Endodermal cell (in vitro differentiated cells): Measurements from ENCODE around the gene TSC22D2. TPM values are rescaled to one million over a fixed set of nuclear protein-coding genes. Genes with fewer than 3 reads are reported as not detected.

ENCODE experiments used
- DNase-seq: peaks from one replicate; pipeline ENCODE4 v3.0.0-alpha.2; 2017
- H3K27ac ChIP-seq: 2 replicates; pipeline ENCODE4 v1.5.1; 2013; ENCODE audit warnings: mild to moderate bottlenecking, low read depth, low read length, moderate library complexity
- H3K27me3 ChIP-seq: 2 replicates; pipeline ENCODE4 v1.6.1; 2013; ENCODE audit warnings: mild to moderate bottlenecking, low read length, moderate library complexity; ENCODE audit not compliant: insufficient read depth, control insufficient read depth, poor library complexity, severe bottlenecking
- H3K36me3 ChIP-seq: 2 replicates; pipeline ENCODE4 v1.7.0; 2013; ENCODE audit warnings: mild to moderate bottlenecking, low read length, moderate library complexity; ENCODE audit not compliant: control insufficient read depth, insufficient read depth
- H3K4me1 ChIP-seq: one replicate; pipeline ENCODE4 v1.7.0; 2013; ENCODE audit warnings: low read length; ENCODE audit not compliant: control insufficient read depth, insufficient read depth
- H3K4me3 ChIP-seq: 2 replicates; pipeline ENCODE4 v1.5.1; 2013; ENCODE audit warnings: mild to moderate bottlenecking, low read length, moderate library complexity
- H3K9ac ChIP-seq: 2 replicates; pipeline ENCODE4 v1.6.1; 2013; ENCODE audit warnings: mild to moderate bottlenecking, low read length, moderate library complexity; ENCODE audit not compliant: poor library complexity, severe bottlenecking; ENCODE audit errors: extremely low read depth
- H3K9me3 ChIP-seq: 2 replicates; pipeline ENCODE4 v1.6.1; 2013; ENCODE audit warnings: mild to moderate bottlenecking, low read length, moderate library complexity; ENCODE audit not compliant: control insufficient read depth
- H3K27ac Mint-ChIP-seq: 2 replicates; pipeline ENCODE4 v1.8.0; 2020; ENCODE audit warnings: mixed read lengths
- H3K27me3 Mint-ChIP-seq: 2 replicates; pipeline ENCODE4 v1.8.0; 2021; ENCODE audit warnings: mild to moderate bottlenecking, mixed read lengths; ENCODE audit not compliant: insufficient read depth
- H3K36me3 Mint-ChIP-seq: 2 replicates; pipeline ENCODE4 v1.8.0; 2020; ENCODE audit warnings: low read depth, mixed read lengths
- H3K4me1 Mint-ChIP-seq: 2 replicates; pipeline ENCODE4 v1.8.0; 2020; ENCODE audit warnings: mixed read lengths
- H3K4me3 Mint-ChIP-seq: 2 replicates; pipeline ENCODE4 v1.8.0; 2020; ENCODE audit warnings: mild to moderate bottlenecking, moderate library complexity, mixed read lengths
- H3K9me3 Mint-ChIP-seq: 2 replicates; pipeline ENCODE4 v1.8.0; 2020; ENCODE audit warnings: mild to moderate bottlenecking, mixed read lengths
- WGBS, 2 experiments: methylation state at CpG; one replicate each; pipeline versions ENCODE4 v1.1.5 to v1.1.7; 2013; ENCODE audit warnings: missing lambda C conversion rate in 2 of 2, mixed read lengths in 1 of 2; ENCODE audit not compliant: insufficient coverage in 1 of 2, insufficient read length in 1 of 2; 5-methylcytosine and 5-hydroxymethylcytosine counted together
- total RNA-seq, 2 donors: library from RNA; stranded (reverse); fragmentation: NEBNext Ultra II Directional in 1 of 2; extraction: Animal tissue kit (Norgen Biotek cat#: 25700) in 1 of 2; gene quantifications; 2 replicates in 1 of 2; 3 replicates in 1 of 2; pipeline ENCODE4 v1.2.1, GENCODE V29; 2021
- TF ChIP-seq, protein P1 (sequence below): fragments of 200-600 bp; sonication (generic); conservative IDR thresholded peaks from 2 replicates; pipeline ENCODE4 v1.5.0; 2021; ENCODE audit warnings: antibody characterized with exemption, mild to moderate bottlenecking

Gene TSC22D2
- total RNA-seq, 2 donors from 2014 or later: 25.6 to 29.1 TPM

DNA sequence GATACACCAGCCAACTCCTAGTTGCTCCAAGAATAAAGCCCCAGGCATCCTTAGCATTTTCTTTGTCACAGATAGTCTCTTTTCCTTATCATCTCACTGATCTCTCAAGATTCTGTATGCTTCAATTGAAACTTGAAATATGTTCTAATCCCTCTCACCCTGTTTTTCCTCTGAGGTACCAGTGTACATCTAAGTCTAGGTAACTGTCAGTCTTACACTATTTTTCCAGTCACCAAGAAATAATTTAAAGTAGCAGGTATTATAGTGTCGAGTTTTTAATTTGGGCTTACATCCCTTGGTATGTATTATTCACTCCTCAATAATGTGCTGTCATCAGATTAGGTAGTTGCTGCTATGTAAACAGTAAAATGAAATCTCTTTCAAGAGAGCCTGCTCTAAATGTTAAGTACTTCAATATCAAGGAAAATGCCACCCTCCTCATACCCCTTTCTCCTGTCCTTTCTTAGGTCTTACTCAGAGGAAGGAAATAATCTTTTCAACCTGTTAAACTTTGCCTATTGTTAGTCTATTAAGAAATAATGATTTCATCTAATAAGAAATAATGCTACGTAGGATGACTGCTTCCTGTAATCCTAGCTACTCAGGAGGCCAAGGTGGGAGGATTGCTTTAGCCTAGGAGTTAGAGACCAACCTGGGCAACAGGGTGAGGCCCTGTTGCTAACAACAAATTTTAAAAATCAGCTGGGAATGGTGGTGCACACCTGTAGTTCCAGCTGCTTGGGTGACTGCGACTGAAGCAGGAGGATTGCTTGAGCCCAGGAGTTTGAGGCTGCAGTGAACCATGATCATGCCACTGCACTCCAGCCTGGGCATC, 39.8 kb downstream of the TSC22D2 start:
- TF ChIP-seq, protein P1, sequence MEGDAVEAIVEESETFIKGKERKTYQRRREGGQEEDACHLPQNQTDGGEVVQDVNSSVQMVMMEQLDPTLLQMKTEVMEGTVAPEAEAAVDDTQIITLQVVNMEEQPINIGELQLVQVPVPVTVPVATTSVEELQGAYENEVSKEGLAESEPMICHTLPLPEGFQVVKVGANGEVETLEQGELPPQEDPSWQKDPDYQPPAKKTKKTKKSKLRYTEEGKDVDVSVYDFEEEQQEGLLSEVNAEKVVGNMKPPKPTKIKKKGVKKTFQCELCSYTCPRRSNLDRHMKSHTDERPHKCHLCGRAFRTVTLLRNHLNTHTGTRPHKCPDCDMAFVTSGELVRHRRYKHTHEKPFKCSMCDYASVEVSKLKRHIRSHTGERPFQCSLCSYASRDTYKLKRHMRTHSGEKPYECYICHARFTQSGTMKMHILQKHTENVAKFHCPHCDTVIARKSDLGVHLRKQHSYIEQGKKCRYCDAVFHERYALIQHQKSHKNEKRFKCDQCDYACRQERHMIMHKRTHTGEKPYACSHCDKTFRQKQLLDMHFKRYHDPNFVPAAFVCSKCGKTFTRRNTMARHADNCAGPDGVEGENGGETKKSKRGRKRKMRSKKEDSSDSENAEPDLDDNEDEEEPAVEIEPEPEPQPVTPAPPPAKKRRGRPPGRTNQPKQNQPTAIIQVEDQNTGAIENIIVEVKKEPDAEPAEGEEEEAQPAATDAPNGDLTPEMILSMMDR: no peak
- Mint-ChIP-seq H3K36me3 (peaks cover 5% of the 10 kb centered on the region), H3K27me3 (no peaks in the 10 kb centered on the region), H3K4me1 (peaks cover 13% of the 10 kb centered on the region), H3K4me3 (no peak overlapping the region), H3K27ac (no peak overlapping the region), H3K9me3 (no peaks in the 10 kb centered on the region)
- WGBS, 2 experiments: 90 to 95% methylated on average over 2 to 3 of the region's 3 CpGs
- Histone ChIP-seq H3K27ac (no peak overlapping the region), H3K27me3 (no peaks in the 10 kb centered on the region), H3K9ac (no peak overlapping the region), H3K4me1 (peaks cover 5% of the 10 kb centered on the region), H3K4me3 (no peak overlapping the region), H3K9me3 (no peaks in the 10 kb centered on the region), H3K36me3 (peaks cover 3% of the 10 kb centered on the region)
- no peak for DNase-seq

- Mint-ChIP-seq H3K9me3 (no peaks in the 10 kb centered on the region), H3K4me3 (no peak overlapping the region), H3K27ac (no peak overlapping the region), H3K27me3 (no peaks in the 10 kb centered on the region), H3K36me3 (no peaks in the 10 kb centered on the region), H3K4me1 (peaks cover 21% of the 10 kb centered on the region)
- Histone ChIP-seq H3K27ac (no peak overlapping the region), H3K4me1 (peaks cover 6% of the 10 kb centered on the region), H3K27me3 (no peaks in the 10 kb centered on the region), H3K9ac (no peak overlapping the region), H3K4me3 (no peak overlapping the region), H3K36me3 (no peaks in the 10 kb centered on the region), H3K9me3 (no peaks in the 10 kb centered on the region)
- TF ChIP-seq, protein P1: no peak
- no peak for DNase-seq
Measured at GRCh38 chr3:150449169-150449721, 41.1 kb downstream of the TSC22D2 start.

DNA sequence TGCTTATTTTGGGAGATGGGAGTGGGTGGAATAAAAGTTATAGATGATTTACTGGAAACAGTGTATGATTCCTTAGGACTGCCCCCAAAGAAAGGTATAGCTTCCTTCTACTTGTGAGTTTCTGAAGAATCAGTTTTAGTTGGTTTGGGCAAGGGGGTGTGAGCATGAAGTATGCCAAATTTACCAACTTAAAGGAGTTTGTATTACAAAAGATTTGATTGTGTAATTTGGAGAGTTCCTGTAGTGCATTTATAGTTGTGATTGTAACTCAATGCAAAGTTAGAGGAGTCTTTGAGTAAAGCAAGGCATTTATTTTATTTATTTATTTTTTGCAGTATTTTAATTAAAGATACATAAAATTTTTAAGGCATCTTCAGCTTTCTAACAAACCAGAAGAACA, 42.8 kb downstream of the TSC22D2 start:
- peaks cover 6% of the 10 kb centered on the region for H3K4me1 ChIP-seq
- no peaks in the 10 kb centered on the region for H3K9me3 Mint-ChIP-seq
- H3K36me3 Mint-ChIP-seq: no peaks in the 10 kb centered on the region
- TF ChIP-seq, protein P1: no peak
- no peak overlapping the region for H3K4me3 Mint-ChIP-seq
- no peaks in the 10 kb centered on the region for H3K36me3 ChIP-seq
- H3K9ac ChIP-seq: no peak overlapping the region
- H3K4me1 Mint-ChIP-seq: peaks cover 21% of the 10 kb centered on the region
- no peak overlapping the region for H3K4me3 ChIP-seq
- H3K27me3 Mint-ChIP-seq: no peaks in the 10 kb centered on the region
- no peaks in the 10 kb centered on the region for H3K9me3 ChIP-seq
- H3K27me3 ChIP-seq: no peaks in the 10 kb centered on the region
- DNase-seq: no peak
- no peak overlapping the region for H3K27ac ChIP-seq
- H3K27ac Mint-ChIP-seq: no peak overlapping the region
